Measurements from ENCODE around the gene SOX11. TPM values are rescaled to one million over a fixed set of nuclear protein-coding genes. Genes with fewer than 3 reads are reported as not detected.
"Not testable (repeated sequence)": the region's sequence is repeated elsewhere in the genome, so short reads cannot be mapped to it uniquely, and the experiment has no call there.

The SOX11 gene
- 1 to 10 TPM in 1 of 4 donors, under 1 TPM in 2, not detected in 1; 0.03 to 1.6 (median 0.27) TPM for polyA plus RNA-seq
- long read RNA-seq, donor 1: 0 reads
- long read RNA-seq, donor 2, full-length matches to known transcripts: 4 of 4 reads
- long read RNA-seq, donor 2, partial matches to known transcripts: 0 of 4 reads
- long read RNA-seq, donor 2, other reads (novel, unspliced or antisense): 0 of 4 reads
- long read RNA-seq, donor 3, full-length matches to known transcripts: 15 of 15 reads
- long read RNA-seq, donor 3, partial matches to known transcripts: 0 of 15 reads
- long read RNA-seq, donor 3, other reads (novel, unspliced or antisense): 0 of 15 reads
- long read RNA-seq, donor 4, full-length matches to known transcripts: 4 of 4 reads
- long read RNA-seq, donor 4, partial matches to known transcripts: 0 of 4 reads
- long read RNA-seq, donor 4, other reads (novel, unspliced or antisense): 0 of 4 reads
- long read RNA-seq, donor 5, full-length matches to known transcripts: 4 of 4 reads
- long read RNA-seq, donor 5, partial matches to known transcripts: 0 of 4 reads
- long read RNA-seq, donor 5, other reads (novel, unspliced or antisense): 0 of 4 reads
- long read RNA-seq, donor 6, full-length matches to known transcripts: 8 of 8 reads
- long read RNA-seq, donor 6, partial matches to known transcripts: 0 of 8 reads
- long read RNA-seq, donor 6, other reads (novel, unspliced or antisense): 0 of 8 reads
- long read RNA-seq, donor 7: 0 reads
- long read RNA-seq, donor 8, full-length matches to known transcripts: 11 of 11 reads
- long read RNA-seq, donor 8, partial matches to known transcripts: 0 of 11 reads
- long read RNA-seq, donor 8, other reads (novel, unspliced or antisense): 0 of 11 reads
- long read RNA-seq, donor 9, full-length matches to known transcripts: 2 of 2 reads
- long read RNA-seq, donor 9, partial matches to known transcripts: 0 of 2 reads
- long read RNA-seq, donor 9, other reads (novel, unspliced or antisense): 0 of 2 reads
- long read RNA-seq, donor 10, full-length matches to known transcripts: 39 of 39 reads
- long read RNA-seq, donor 10, partial matches to known transcripts: 0 of 39 reads
- long read RNA-seq, donor 10, other reads (novel, unspliced or antisense): 0 of 39 reads

DNA sequence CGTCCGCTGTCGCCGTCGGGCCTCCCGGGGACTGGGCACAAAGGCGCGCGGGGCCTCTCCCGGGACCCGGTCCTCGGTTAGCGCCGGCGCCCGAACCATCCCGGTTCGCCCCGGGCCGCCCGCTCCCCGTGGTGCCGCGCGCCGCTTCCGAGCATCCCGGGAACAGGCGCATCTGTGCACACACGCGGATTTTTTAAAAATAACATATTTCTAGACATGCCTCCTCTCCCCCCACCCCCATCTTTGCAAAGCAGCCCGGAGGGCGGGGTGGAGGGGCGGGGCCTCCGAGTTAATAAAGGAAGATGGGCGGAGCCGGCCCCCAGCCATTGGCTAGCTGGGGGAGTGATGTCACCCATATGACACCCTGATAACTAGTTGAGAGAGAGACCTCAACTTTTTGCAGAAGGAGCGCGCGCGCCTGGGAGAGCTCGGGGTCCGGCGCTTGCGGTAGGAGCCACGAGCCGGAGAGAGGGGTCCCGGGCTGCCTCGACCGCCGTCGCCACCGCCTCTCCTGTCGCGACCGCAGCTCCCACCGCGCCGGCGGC is at the start of gene SOX11:
TSS of gene SOX11 (plus strand) at position 400 of the 545 bp plus-strand sequence. CDS start 338 bp downstream, outside the sequence.
- Histone ChIP-seq H3K36me3 (ENCODE audit: control insufficient read depth in 3 of 3, insufficient read depth in 2 of 3, low read depth in 1 of 3, low read length in 3 of 3) (no peaks in the 10 kb centered on the region), H3K27ac (ENCODE audit: low read depth in 1 of 3, low read length in 2 of 3) (peak within 1 kb of the TSS in 1 of 3 donors; percentile 71), H3K27me3 (ENCODE audit: control insufficient read depth in 3 of 3, insufficient read depth in 3 of 3, low read length in 3 of 3) (peaks cover 20 to 48% (median 32%) of the 10 kb centered on the region in 3 donors), H3K4me1 (ENCODE audit: control insufficient read depth in 3 of 3, insufficient read depth in 2 of 3, low read depth in 1 of 3, low read length in 2 of 3) (peaks cover 0 to 8% (median 3%) of the 10 kb centered on the region in 3 donors), H3K4me3 (ENCODE audit: low read depth in 1 of 3, low read length in 3 of 3) (peak within 1 kb of the TSS in 2 of 3 donors; percentile 17 to 61), H3K9me3 (ENCODE audit: control insufficient read depth in 2 of 2, insufficient read depth in 1 of 2, low read depth in 1 of 2, low read length in 1 of 2) (no peaks in the 10 kb centered on the region)
- WGBS, 3 donors: 1 to 17% (median 14%) methylated on average over 45 to 60 of the region's 60 CpGs
- peak in 1 of 2 donors; percentile 83 for DNase-seq
- no peak for FAIRE-seq

DNA sequence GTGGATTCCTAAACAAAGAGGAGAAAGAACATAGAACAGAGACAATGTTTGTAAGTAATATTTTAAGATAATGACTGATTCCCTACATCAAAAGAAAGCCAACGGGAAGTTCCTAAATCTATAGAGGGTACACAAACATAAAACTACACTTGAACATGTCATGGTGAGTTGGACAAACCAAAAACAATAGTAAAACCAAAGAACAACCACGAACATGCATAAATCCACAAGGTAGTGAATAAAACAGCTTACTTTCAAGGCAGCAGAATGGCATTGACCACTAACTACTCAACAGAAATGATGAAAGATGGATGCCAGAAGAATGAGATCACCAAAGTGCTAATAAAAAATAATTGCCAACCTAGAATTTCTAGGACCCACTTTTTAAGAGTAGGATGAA is 39.5 kb upstream of the SOX11 start:
- H3K27me3 ChIP-seq (ENCODE audit: control insufficient read depth in 3 of 3, insufficient read depth in 3 of 3, low read length in 3 of 3); H3K27ac ChIP-seq (ENCODE audit: low read depth in 1 of 3, low read length in 2 of 3); H3K9me3 ChIP-seq (ENCODE audit: control insufficient read depth in 2 of 2, insufficient read depth in 1 of 2, low read depth in 1 of 2, low read length in 1 of 2); FAIRE-seq; H3K4me3 ChIP-seq (ENCODE audit: low read depth in 1 of 3, low read length in 3 of 3); H3K4me1 ChIP-seq (ENCODE audit: control insufficient read depth in 3 of 3, insufficient read depth in 2 of 3, low read depth in 1 of 3, low read length in 2 of 3); DNase-seq; H3K36me3 ChIP-seq (ENCODE audit: control insufficient read depth in 3 of 3, insufficient read depth in 2 of 3, low read depth in 1 of 3, low read length in 3 of 3): not testable (repeated sequence)
- WGBS, 3 donors: 50 to 67% (median 66%) methylated on average over 2 of the region's 2 CpGs

DNA sequence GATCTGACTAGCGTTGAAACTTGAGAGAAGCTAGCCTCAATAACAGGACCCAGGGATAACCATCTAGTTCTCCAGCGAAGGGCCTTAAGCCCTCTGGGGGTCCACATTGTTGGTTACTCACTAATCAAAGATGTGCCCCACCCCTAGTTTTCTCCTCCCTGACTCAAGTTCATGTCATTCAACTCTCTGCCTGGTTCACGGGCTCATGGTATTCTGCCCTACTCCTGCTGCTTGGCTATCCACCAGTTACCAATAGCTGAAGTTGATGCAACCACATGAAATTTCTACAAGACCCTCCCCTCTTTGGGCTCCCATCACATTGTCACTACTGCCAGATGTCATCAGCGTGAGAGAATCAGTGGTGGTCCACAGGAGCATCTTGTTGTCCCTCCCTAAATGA is 38.4 kb upstream of the SOX11 start:
- H3K36me3 ChIP-seq (ENCODE audit: control insufficient read depth in 3 of 3, insufficient read depth in 2 of 3, low read depth in 1 of 3, low read length in 3 of 3); H3K27ac ChIP-seq (ENCODE audit: low read depth in 1 of 3, low read length in 2 of 3); DNase-seq; H3K4me1 ChIP-seq (ENCODE audit: control insufficient read depth in 3 of 3, insufficient read depth in 2 of 3, low read depth in 1 of 3, low read length in 2 of 3); FAIRE-seq; H3K4me3 ChIP-seq (ENCODE audit: low read depth in 1 of 3, low read length in 3 of 3); H3K9me3 ChIP-seq (ENCODE audit: control insufficient read depth in 2 of 2, insufficient read depth in 1 of 2, low read depth in 1 of 2, low read length in 1 of 2); H3K27me3 ChIP-seq (ENCODE audit: control insufficient read depth in 3 of 3, insufficient read depth in 3 of 3, low read length in 3 of 3): not testable (repeated sequence)
- 67 to 93% (median 90%) methylated on average over 4 of the region's 4 CpGs for WGBS, 3 donors

DNA sequence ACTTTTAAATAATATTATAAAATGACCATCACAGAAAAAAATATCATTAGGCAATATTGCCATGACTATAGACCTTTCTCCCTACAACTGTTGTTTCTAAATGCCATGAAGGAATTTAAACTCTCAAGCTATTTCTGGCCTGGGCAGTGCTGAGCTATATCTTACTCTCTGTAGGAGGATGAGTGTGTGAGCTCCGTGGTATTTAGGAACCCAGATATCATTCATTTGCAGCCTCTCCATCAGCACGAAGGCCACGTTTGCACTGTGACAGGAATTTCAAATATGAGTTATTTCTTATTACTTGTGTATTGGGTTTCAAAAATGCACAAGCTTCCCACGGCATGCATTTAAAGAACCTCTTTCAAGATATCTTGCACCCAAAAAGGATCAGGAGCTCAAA is 35.0 kb upstream of the SOX11 start:
- Histone ChIP-seq H3K4me1 (ENCODE audit: control insufficient read depth in 3 of 3, insufficient read depth in 2 of 3, low read depth in 1 of 3, low read length in 2 of 3) (no peaks in the 10 kb centered on the region), H3K27ac (ENCODE audit: low read depth in 1 of 3, low read length in 2 of 3) (no peak overlapping the region), H3K4me3 (ENCODE audit: low read depth in 1 of 3, low read length in 3 of 3) (no peak overlapping the region), H3K27me3 (ENCODE audit: control insufficient read depth in 3 of 3, insufficient read depth in 3 of 3, low read length in 3 of 3) (no peaks in the 10 kb centered on the region), H3K36me3 (ENCODE audit: control insufficient read depth in 3 of 3, insufficient read depth in 2 of 3, low read depth in 1 of 3, low read length in 3 of 3) (no peaks in the 10 kb centered on the region), H3K9me3 (ENCODE audit: control insufficient read depth in 2 of 2, insufficient read depth in 1 of 2, low read depth in 1 of 2, low read length in 1 of 2) (no peaks in the 10 kb centered on the region)
- FAIRE-seq: no peak
- no peak for DNase-seq
- WGBS, 3 donors: 60 to 76% (median 73%) methylated on average over 4 of the region's 4 CpGs

DNA sequence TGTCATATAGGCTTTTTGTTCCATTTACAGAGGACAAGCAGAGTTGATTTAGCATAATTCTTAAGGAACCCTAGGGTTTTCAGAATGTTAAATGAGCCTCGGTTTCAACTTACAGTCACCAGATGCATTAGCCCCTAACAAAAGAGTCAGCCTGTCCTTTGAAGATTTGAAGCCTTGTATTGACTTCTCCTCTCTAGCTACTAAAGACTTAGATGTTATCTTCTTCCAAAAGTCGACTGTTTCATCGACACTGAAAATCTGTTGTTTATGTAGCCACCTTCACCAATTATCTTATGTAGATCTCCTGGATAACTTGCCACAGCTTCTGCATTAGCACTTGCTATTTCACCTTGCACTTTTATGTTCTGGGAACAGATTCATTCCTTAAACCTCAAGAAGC is 31.6 kb upstream of the SOX11 start:
- Histone ChIP-seq H3K27me3 (ENCODE audit: control insufficient read depth in 3 of 3, insufficient read depth in 3 of 3, low read length in 3 of 3) (no peaks in the 10 kb centered on the region), H3K4me3 (ENCODE audit: low read depth in 1 of 3, low read length in 3 of 3) (no peak overlapping the region), H3K4me1 (ENCODE audit: control insufficient read depth in 3 of 3, insufficient read depth in 2 of 3, low read depth in 1 of 3, low read length in 2 of 3) (no peaks in the 10 kb centered on the region), H3K27ac (ENCODE audit: low read depth in 1 of 3, low read length in 2 of 3) (no peak overlapping the region), H3K36me3 (ENCODE audit: control insufficient read depth in 3 of 3, insufficient read depth in 2 of 3, low read depth in 1 of 3, low read length in 3 of 3) (no peaks in the 10 kb centered on the region), H3K9me3 (ENCODE audit: control insufficient read depth in 2 of 2, insufficient read depth in 1 of 2, low read depth in 1 of 2, low read length in 1 of 2) (no peaks in the 10 kb centered on the region)
- WGBS, 3 donors: 59 to 68% (median 61%) methylated on average over 3 of the region's 3 CpGs
- DNase-seq (no peak), FAIRE-seq (no peak)

DNA sequence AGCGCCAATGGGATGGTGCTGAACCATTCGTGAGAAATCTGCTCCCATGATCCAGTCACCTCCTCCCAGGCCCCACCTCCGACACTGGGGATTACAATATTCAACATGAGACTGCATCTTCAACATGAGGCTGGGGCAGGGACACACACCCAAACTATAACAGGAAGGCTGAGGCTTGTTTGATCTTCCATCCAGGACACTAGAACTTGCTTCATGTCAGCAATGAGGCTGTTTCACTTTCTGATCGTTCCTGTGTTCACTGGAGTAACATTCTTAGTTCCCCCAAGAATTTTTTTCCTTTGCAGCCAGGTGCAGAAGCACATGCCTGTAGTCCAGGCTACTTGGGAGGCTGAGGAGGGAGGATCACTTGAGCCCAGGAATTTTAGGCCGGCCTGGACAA is 30.8 kb upstream of the SOX11 start:
- Histone ChIP-seq H3K36me3 (ENCODE audit: control insufficient read depth in 3 of 3, insufficient read depth in 2 of 3, low read depth in 1 of 3, low read length in 3 of 3) (no peaks in the 10 kb centered on the region), H3K4me1 (ENCODE audit: control insufficient read depth in 3 of 3, insufficient read depth in 2 of 3, low read depth in 1 of 3, low read length in 2 of 3) (no peaks in the 10 kb centered on the region), H3K9me3 (ENCODE audit: control insufficient read depth in 2 of 2, insufficient read depth in 1 of 2, low read depth in 1 of 2, low read length in 1 of 2) (no peaks in the 10 kb centered on the region), H3K4me3 (ENCODE audit: low read depth in 1 of 3, low read length in 3 of 3) (no peak overlapping the region), H3K27ac (ENCODE audit: low read depth in 1 of 3, low read length in 2 of 3) (no peak overlapping the region), H3K27me3 (ENCODE audit: control insufficient read depth in 3 of 3, insufficient read depth in 3 of 3, low read length in 3 of 3) (no peaks in the 10 kb centered on the region)
- WGBS, 3 donors: 82 to 84% (median 83%) methylated on average over 5 of the region's 5 CpGs
- FAIRE-seq (no peak), DNase-seq (no peak)

DNA sequence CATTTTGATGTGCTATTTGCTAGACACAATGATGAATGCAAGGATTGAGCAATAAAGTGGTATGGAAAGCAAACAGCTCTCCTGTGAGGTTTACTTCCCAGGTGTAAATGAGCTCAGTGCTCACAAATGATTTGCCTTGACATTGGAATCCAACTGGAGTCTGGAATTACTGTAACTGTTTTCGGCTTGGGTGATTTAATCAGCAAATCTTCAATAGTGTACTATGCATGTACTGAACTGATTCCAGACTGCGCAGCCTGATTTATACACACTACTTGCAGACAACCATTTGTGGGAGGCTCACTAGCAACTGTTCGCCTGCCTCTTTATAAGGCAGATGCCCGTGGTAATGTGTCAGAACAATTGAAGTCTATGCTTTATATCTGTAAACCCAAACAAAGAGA is 27.9 kb upstream of the SOX11 start:
- WGBS, 3 donors: 77 to 87% (median 86%) methylated on average over 4 of the region's 4 CpGs
- Histone ChIP-seq H3K4me3 (ENCODE audit: low read depth in 1 of 3, low read length in 3 of 3) (no peak overlapping the region), H3K36me3 (ENCODE audit: control insufficient read depth in 3 of 3, insufficient read depth in 2 of 3, low read depth in 1 of 3, low read length in 3 of 3) (no peaks in the 10 kb centered on the region), H3K9me3 (ENCODE audit: control insufficient read depth in 2 of 2, insufficient read depth in 1 of 2, low read depth in 1 of 2, low read length in 1 of 2) (no peaks in the 10 kb centered on the region), H3K4me1 (ENCODE audit: control insufficient read depth in 3 of 3, insufficient read depth in 2 of 3, low read depth in 1 of 3, low read length in 2 of 3) (no peaks in the 10 kb centered on the region), H3K27ac (ENCODE audit: low read depth in 1 of 3, low read length in 2 of 3) (no peak overlapping the region), H3K27me3 (ENCODE audit: control insufficient read depth in 3 of 3, insufficient read depth in 3 of 3, low read length in 3 of 3) (no peaks in the 10 kb centered on the region)
- DNase-seq (no peak), FAIRE-seq (no peak)

DNA sequence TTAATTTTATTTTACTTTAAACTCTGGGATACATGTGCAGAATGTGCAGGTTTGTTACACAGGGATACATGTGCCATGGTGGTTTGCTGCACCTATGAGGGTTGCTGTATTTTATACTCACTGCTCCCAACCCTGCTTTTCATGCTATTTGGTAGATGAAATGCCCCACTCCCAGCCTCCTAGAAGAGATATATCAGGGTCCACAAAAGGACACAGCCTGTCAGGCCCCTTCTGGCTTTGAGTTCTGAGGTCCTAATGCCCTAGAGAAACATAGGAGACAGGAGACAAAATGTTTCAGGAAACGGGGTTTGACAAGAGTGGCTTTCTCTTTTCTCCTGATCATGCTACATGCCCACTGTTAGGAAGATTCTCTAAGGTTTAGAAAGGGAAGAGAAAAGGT is 27.1 kb upstream of the SOX11 start:
- Histone ChIP-seq H3K27ac (ENCODE audit: low read depth in 1 of 3, low read length in 2 of 3) (no peak overlapping the region), H3K4me1 (ENCODE audit: control insufficient read depth in 3 of 3, insufficient read depth in 2 of 3, low read depth in 1 of 3, low read length in 2 of 3) (no peaks in the 10 kb centered on the region), H3K36me3 (ENCODE audit: control insufficient read depth in 3 of 3, insufficient read depth in 2 of 3, low read depth in 1 of 3, low read length in 3 of 3) (no peaks in the 10 kb centered on the region), H3K27me3 (ENCODE audit: control insufficient read depth in 3 of 3, insufficient read depth in 3 of 3, low read length in 3 of 3) (no peaks in the 10 kb centered on the region), H3K4me3 (ENCODE audit: low read depth in 1 of 3, low read length in 3 of 3) (no peak overlapping the region), H3K9me3 (ENCODE audit: control insufficient read depth in 2 of 2, insufficient read depth in 1 of 2, low read depth in 1 of 2, low read length in 1 of 2) (no peaks in the 10 kb centered on the region)
- DNase-seq (no peak), FAIRE-seq (no peak)
- 61 to 83% (median 71%) methylated on average over 1 of the region's 1 CpG for WGBS, 3 donors

All from small intestine (tissue), 16 donors.